Fibroblast of pulmonary artery (primary cell): ENCODE results near the gene TMC7.

ENCODE experiments used
- DNase-seq: peaks from one replicate; pipeline ENCODE4 v3.0.0-alpha.2; 2010; ENCODE audit warnings: low read depth
- H3K4me3 ChIP-seq: replicated peaks from 2 replicates; pipeline ENCODE4 v1.5.1; 2011; ENCODE audit warnings: low read depth, mild to moderate bottlenecking, control low read depth, low read length, moderate library complexity
- TF ChIP-seq, protein P1 (sequence below): IDR thresholded peaks from 2 replicates; pipeline ENCODE4 v1.5.1; 2011; ENCODE audit warnings: mild to moderate bottlenecking, control low read depth, low read length, inconsistent platforms; ENCODE audit errors: missing control alignments

Gene TMC7

DNA sequence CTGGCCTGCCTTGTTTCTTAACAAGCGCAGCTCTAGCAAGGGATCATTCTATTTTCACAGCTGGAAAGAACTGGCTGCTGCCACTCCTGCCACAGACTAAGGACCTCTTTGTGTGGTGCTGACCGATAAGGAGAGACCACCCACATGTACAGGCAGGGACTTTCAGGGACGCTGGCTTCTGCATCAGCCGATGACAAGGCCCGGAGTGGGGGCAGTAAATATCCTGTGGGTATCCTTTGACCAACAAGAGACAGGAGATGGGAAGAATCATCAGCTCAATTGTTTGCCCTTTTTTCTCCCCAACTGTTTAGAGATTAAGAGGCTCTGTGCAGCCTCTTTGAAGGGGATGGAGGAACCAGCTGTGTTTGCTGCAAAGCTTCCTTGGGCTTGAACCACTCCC, 120.9 kb downstream of the TMC7 start:
- no peak overlapping the region for H3K4me3 ChIP-seq
- DNase-seq = no peak
- TF ChIP-seq, protein P1, sequence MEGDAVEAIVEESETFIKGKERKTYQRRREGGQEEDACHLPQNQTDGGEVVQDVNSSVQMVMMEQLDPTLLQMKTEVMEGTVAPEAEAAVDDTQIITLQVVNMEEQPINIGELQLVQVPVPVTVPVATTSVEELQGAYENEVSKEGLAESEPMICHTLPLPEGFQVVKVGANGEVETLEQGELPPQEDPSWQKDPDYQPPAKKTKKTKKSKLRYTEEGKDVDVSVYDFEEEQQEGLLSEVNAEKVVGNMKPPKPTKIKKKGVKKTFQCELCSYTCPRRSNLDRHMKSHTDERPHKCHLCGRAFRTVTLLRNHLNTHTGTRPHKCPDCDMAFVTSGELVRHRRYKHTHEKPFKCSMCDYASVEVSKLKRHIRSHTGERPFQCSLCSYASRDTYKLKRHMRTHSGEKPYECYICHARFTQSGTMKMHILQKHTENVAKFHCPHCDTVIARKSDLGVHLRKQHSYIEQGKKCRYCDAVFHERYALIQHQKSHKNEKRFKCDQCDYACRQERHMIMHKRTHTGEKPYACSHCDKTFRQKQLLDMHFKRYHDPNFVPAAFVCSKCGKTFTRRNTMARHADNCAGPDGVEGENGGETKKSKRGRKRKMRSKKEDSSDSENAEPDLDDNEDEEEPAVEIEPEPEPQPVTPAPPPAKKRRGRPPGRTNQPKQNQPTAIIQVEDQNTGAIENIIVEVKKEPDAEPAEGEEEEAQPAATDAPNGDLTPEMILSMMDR = no peak

DNA sequence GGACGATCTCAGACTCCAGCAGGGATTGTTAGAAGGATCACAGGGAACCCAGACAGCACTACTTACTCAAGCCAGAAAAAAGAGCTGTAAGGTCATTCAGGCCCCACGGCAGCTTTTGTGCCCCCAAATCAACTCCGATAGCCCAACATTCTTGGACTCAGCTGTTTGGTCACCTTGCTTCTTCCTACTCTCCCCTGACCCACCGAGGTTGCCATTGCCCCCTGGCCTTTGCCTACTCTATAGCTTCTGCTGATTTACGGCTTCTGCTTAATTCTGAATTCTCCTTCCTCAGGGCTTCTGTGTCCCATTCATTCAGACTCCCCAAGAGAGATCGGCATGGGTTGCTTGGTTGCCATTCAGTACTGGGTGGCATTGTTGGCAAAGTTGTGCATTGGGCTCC, 121.4 kb downstream of the TMC7 start:
- DNase-seq = no peak
- TF ChIP-seq, protein P1 = no peak
- no peak overlapping the region for H3K4me3 ChIP-seq

GRCh38 chr16:19105891-19106624, 122.3 kb downstream of the TMC7 start:
- TF ChIP-seq, protein P1 = no peak
- H3K4me3 ChIP-seq = no peak overlapping the region
- DNase-seq = no peak

DNA sequence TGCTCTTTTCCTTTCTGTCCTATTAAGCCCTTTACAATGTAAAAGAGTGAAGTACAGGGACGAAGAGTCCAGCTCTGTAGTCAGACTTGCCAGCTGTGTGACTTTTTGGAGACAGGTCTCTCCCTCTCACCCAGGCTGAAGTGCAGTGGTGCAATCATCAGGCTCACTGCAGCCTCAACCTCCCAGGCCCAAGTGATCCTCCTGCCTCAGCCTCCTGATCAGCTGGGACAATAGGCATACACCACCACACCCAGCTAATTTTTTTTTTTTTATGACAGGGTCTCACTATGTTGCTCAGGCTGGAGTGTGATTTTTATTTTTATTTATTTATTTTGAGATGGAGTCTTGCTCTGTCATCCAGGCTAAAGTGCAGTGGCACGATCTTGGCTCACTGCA, 122.9 kb downstream of the TMC7 start:
- no peak overlapping the region for H3K4me3 ChIP-seq
- no peak for DNase-seq
- TF ChIP-seq, protein P1 = no peak

DNA sequence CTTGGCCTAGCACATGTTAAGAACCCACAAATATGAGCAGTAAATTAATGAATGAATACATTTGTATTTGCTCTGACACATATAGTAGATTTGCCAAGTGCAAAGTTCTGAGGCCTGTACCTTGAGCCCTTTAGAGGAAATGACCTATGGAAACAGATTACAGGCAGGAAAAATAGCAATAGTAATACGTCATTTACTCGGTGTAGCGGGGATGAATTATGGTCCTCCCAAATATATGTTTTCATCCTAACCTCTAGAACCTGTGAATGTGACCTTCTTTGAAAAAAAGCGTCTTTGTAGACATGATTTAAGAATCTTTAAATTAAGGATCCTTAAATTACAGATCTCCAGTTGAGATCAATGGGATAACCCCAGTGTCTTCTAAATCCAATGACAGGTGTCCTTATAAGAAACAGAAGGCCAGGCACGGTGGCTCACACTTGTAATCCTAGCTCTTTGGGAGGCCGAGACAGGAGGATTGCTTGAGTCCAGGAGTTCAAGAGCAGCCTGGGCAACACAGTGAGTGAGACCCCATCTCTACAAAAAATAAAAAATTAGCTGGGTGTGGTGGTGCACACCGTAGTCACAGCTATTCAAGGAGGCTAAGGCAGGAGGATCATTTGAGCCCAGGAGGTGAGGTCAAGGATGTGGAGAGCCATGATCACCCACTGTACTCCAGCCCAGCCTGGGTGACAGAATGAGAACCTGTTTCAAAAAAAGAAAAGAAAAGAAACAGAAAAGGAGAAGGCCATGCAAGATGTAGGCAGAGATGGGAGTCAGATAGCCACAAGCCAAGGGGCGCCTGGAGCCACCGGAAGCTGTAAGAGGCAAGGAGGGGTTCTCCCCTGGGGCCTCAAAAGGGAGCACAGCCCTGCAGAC, 124.9 kb downstream of the TMC7 start:
- no peak overlapping the region for H3K4me3 ChIP-seq
- no peak for DNase-seq
- TF ChIP-seq, protein P1 = no peak

DNA sequence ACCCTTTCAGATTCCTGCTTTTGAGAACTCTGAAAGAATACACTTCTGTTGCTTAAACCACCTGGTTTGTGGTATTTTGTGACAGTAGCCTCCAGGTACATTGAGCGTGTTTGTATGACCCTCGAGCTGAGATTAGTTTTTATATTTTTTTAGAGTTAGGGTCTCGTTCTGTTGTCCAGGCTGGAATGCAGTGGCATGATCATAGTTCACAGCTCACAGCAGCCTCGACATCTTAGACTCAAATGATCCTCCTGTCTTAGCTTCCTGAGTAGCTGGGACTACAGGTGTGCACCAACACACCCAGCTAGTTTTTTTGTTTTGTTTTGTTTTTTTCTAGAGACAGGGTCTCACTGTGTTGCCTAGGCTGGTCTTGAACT, 125.5 kb downstream of the TMC7 start:
- H3K4me3 ChIP-seq = no peak overlapping the region
- TF ChIP-seq, protein P1 = no peak
- no peak for DNase-seq
